Parathyroid adenoma (tissue), 2 donors: ENCODE measurements around the gene ZNF185.

Experiments used
- H2AFZ ChIP-seq: fragments of 300-600 bp; sonication (generic); one replicate; pipeline ENCODE4 v1.7.0; 2017; ENCODE audit warnings: antibody characterized with exemption, mild to moderate bottlenecking
- H3K27ac ChIP-seq: fragments of 300-600 bp; sonication (generic); one replicate; pipeline ENCODE4 v1.7.0; 2017
- H3K27me3 ChIP-seq: fragments of 300-600 bp; sonication (generic); one replicate; pipeline ENCODE4 v1.7.0; 2017; ENCODE audit warnings: low read length; ENCODE audit not compliant: control insufficient read depth, insufficient read depth
- H3K36me3 ChIP-seq: fragments of 300-600 bp; sonication (generic); one replicate; pipeline ENCODE4 v1.7.0; 2017; ENCODE audit warnings: low read length; ENCODE audit not compliant: control insufficient read depth, insufficient read depth
- H3K4me1 ChIP-seq: fragments of 300-600 bp; sonication (generic); one replicate; pipeline ENCODE4 v1.7.0; 2017; ENCODE audit warnings: control low read depth
- H3K4me2 ChIP-seq: fragments of 300-600 bp; sonication (generic); one replicate; pipeline ENCODE4 v1.7.0; 2017; ENCODE audit warnings: low read length
- H3K4me3 ChIP-seq: fragments of 300-600 bp; sonication (generic); one replicate; pipeline ENCODE4 v1.7.0; 2017; ENCODE audit warnings: low read depth, low read length
- H3K79me2 ChIP-seq: fragments of 300-600 bp; sonication (generic); one replicate; pipeline ENCODE4 v1.7.0; 2017; ENCODE audit warnings: control low read depth
- H3K9ac ChIP-seq: fragments of 300-600 bp; sonication (generic); one replicate; pipeline ENCODE4 v1.7.0; 2017; ENCODE audit warnings: mild to moderate bottlenecking
- H3K9me3 ChIP-seq: fragments of 300-600 bp; sonication (generic); one replicate; pipeline ENCODE4 v1.7.0; 2017; ENCODE audit warnings: low read length; ENCODE audit not compliant: control insufficient read depth
- CTCF ChIP-seq: fragments of 300-600 bp; sonication (generic); IDR thresholded peaks from one replicate; pipeline ENCODE4 v1.7.0; 2017; ENCODE audit warnings: antibody characterized with exemption, mild to moderate bottlenecking
- donor health status: primary hyperparathyroidism.

The ZNF185 gene

GRCh38 chrX:152872522-152872921 is 25.3 kb upstream of the ZNF185 start:
- Histone ChIP-seq H3K27me3 (no peaks in the 10 kb centered on the region), H2AFZ (no peak overlapping the region)
- no peak for TF ChIP-seq CTCF

GRCh38 chrX:152873361-152873760 is 24.5 kb upstream of the ZNF185 start:
- Histone ChIP-seq H3K9ac (no peak overlapping the region), H3K4me2 (no peak overlapping the region), H3K4me1 (no peaks in the 10 kb centered on the region), H3K79me2 (no peaks in the 10 kb centered on the region), H3K27me3 (no peaks in the 10 kb centered on the region), H3K4me3 (no peak overlapping the region), H3K27ac (no peak overlapping the region), H3K9me3 (no peaks in the 10 kb centered on the region), H2AFZ (no peak overlapping the region), H3K36me3 (no peaks in the 10 kb centered on the region)
- no peak for TF ChIP-seq CTCF

More at GRCh38 chrX:152872522-152872921, 25.3 kb upstream of the ZNF185 start:
- H3K9ac ChIP-seq: no peak overlapping the region
- H3K4me3 ChIP-seq: no peak overlapping the region
- no peak overlapping the region for H3K4me2 ChIP-seq
- no peaks in the 10 kb centered on the region for H3K79me2 ChIP-seq
- H3K27ac ChIP-seq: no peak overlapping the region
- H3K9me3 ChIP-seq: no peaks in the 10 kb centered on the region
- H3K4me1 ChIP-seq: no peaks in the 10 kb centered on the region
- H3K36me3 ChIP-seq: no peaks in the 10 kb centered on the region

- Histone ChIP-seq H3K27me3 (no peaks in the 10 kb centered on the region), H3K36me3 (no peaks in the 10 kb centered on the region), H3K79me2 (no peaks in the 10 kb centered on the region), H3K9ac (no peak overlapping the region), H3K4me3 (no peak overlapping the region), H3K4me2 (no peak overlapping the region), H3K4me1 (no peaks in the 10 kb centered on the region), H2AFZ (no peak overlapping the region), H3K9me3 (no peaks in the 10 kb centered on the region), H3K27ac (no peak overlapping the region)
- TF ChIP-seq CTCF: no peak
Measured at GRCh38 chrX:152876931-152877840, 20.7 kb upstream of the ZNF185 start.

- Histone ChIP-seq H3K36me3 (no peaks in the 10 kb centered on the region), H3K79me2 (no peaks in the 10 kb centered on the region), H2AFZ (no peak overlapping the region), H3K9me3 (no peaks in the 10 kb centered on the region), H3K27ac (no peak overlapping the region), H3K27me3 (no peaks in the 10 kb centered on the region), H3K4me2 (no peak overlapping the region), H3K9ac (no peak overlapping the region), H3K4me1 (no peaks in the 10 kb centered on the region), H3K4me3 (no peak overlapping the region)
- TF ChIP-seq CTCF: no peak
Measured at GRCh38 chrX:152878976-152879755, 18.7 kb upstream of the ZNF185 start.
